HepG2 (cell line): ENCODE data around the gene PGM3. TPM values are rescaled to one million over a fixed set of nuclear protein-coding genes. Genes with fewer than 3 reads are reported as not detected.

ENCODE experiments used
- AGO1 ChIP-seq: fragments of 200-400 bp; formaldehyde crosslinking; IDR thresholded peaks from 2 replicates; pipeline ENCODE4 v1.6.1; 2017; ENCODE audit warnings: mild to moderate bottlenecking, low read depth, low read length, moderate library complexity; ENCODE audit not compliant: poor library complexity, severe bottlenecking
- CREB1 ChIP-seq, 2 experiments: fragments of 450-650 bp in 1 of 2; IDR thresholded peaks; 2 replicates each; pipeline ENCODE4 v1.6.1; 2016 to 2017; ENCODE audit warnings: control low read depth in 1 of 2, mild to moderate bottlenecking in 1 of 2, missing compliant biosample characterization in 1 of 2, missing genetic modification characterization in 1 of 2
- EHMT2 ChIP-seq: fragments of 200-600 bp; sonication (generic); IDR thresholded peaks from 2 replicates; pipeline ENCODE4 v1.7.0; 2017; ENCODE audit warnings: antibody characterized with exemption, low read depth, low read length, borderline replicate concordance
- HOXA7 ChIP-seq: sonication (generic); formaldehyde crosslinking; IDR thresholded peaks from 2 replicates; pipeline ENCODE4 v1.8.1; 2022; ENCODE audit warnings: mild to moderate bottlenecking, missing genetic modification reagents, moderate library complexity
- ISX ChIP-seq: sonication (generic); formaldehyde crosslinking; conservative IDR thresholded peaks from 2 replicates; pipeline ENCODE4 v1.5.0; 2020; ENCODE audit warnings: missing genetic modification reagents
- KDM2A ChIP-seq: sonication (generic); formaldehyde crosslinking; IDR thresholded peaks from 2 replicates; pipeline ENCODE4 v1.4.0; 2020; ENCODE audit warnings: low read depth, missing genetic modification reagents, borderline replicate concordance
- KLF15 ChIP-seq: sonication (generic); formaldehyde crosslinking; IDR thresholded peaks from 2 replicates; pipeline ENCODE4 v1.8.1; 2023; ENCODE audit warnings: borderline replicate concordance, mild to moderate bottlenecking, inconsistent platforms, missing genetic modification reagents, mixed read lengths
- MAFF ChIP-seq: IDR thresholded peaks from 2 replicates; pipeline ENCODE4 v1.6.1; 2011; ENCODE audit warnings: low read depth, low read length, improper control_type of control experiment
- PHB2 ChIP-seq: fragments of 450-650 bp; IDR thresholded peaks from 2 replicates; pipeline ENCODE4 v1.6.1; 2018; ENCODE audit not compliant: partially characterized antibody
- PLRG1 ChIP-seq: fragments of 450-650 bp; conservative IDR thresholded peaks from 2 replicates; pipeline ENCODE4 v1.6.1; 2016
- PRMT3 ChIP-seq: sonication (generic); formaldehyde crosslinking; IDR thresholded peaks from 2 replicates; pipeline ENCODE4 v1.8.1; 2022; ENCODE audit warnings: low read depth, mild to moderate bottlenecking, moderate library complexity, missing genetic modification reagents, borderline replicate concordance
- SMAD3 ChIP-seq: sonication (generic); formaldehyde crosslinking; IDR thresholded peaks from 2 replicates; pipeline ENCODE4 v1.4.0; 2020; ENCODE audit warnings: missing genetic modification reagents
- THYN1 ChIP-seq: sonication (generic); formaldehyde crosslinking; IDR thresholded peaks from 2 replicates; pipeline ENCODE4 v1.8.1; 2023; ENCODE audit warnings: low read depth, mild to moderate bottlenecking, moderate library complexity, missing genetic modification reagents, borderline replicate concordance
- ZBTB38 ChIP-seq: sonication (generic); formaldehyde crosslinking; IDR thresholded peaks from 2 replicates; pipeline ENCODE4 v1.5.1; 2020; ENCODE audit warnings: mild to moderate bottlenecking, missing genetic modification reagents
- ZNF10 ChIP-seq: sonication (generic); formaldehyde crosslinking; IDR thresholded peaks from 2 replicates; pipeline ENCODE4 v1.4.0; 2020; ENCODE audit warnings: mild to moderate bottlenecking, low read depth, missing genetic modification reagents, borderline replicate concordance
- ZNF546 ChIP-seq: sonication (generic); formaldehyde crosslinking; conservative IDR thresholded peaks from 2 replicates; pipeline ENCODE4 v1.8.1; 2023; ENCODE audit warnings: mild to moderate bottlenecking, missing genetic modification reagents
- ZNF549 ChIP-seq: sonication (generic); formaldehyde crosslinking; IDR thresholded peaks from 2 replicates; pipeline ENCODE4 v1.5.0; 2020; ENCODE audit warnings: missing genetic modification reagents
- polyA plus RNA-seq, 8 experiments: library from polyadenylated mRNA; depleted of rRNA in 3 of 8; stranded (reverse) in 7 of 8; unstranded in 1 of 8; fragments of >200 nt; fragmentation: Illumina TruSeq in 4 of 8; extraction: Trizol in 4 of 8; gene quantifications; 2 replicates each; pipeline versions ENCODE4 v1.2.1 to v1.2.3, GENCODE V29; 2011 to 2016; ENCODE audit warnings: low read depth in 4 of 8, missing spikeins in 1 of 8, mixed read lengths in 1 of 8; ENCODE audit not compliant: insufficient read depth in 1 of 8
- total RNA-seq, 5 experiments: library from RNA; depleted of rRNA; stranded (reverse); fragments of >200 nt; fragmentation: Illumina TruSeq; extraction: Trizol; gene quantifications; 2 replicates each; pipeline ENCODE4 v1.2.3, GENCODE V29; 2016; ENCODE audit warnings: low read depth in 1 of 5
- TF ChIP-seq, protein P1 (sequence below): sonication (generic); formaldehyde crosslinking; IDR thresholded peaks from 2 replicates; pipeline ENCODE4 v1.5.0; 2020; ENCODE audit warnings: mild to moderate bottlenecking, missing genetic modification reagents, borderline replicate concordance
- TF ChIP-seq, protein P2 (sequence below): IDR thresholded peaks from 2 replicates; pipeline ENCODE4 v1.6.1; 2016; ENCODE audit warnings: mild to moderate bottlenecking, missing biosample characterization, missing genetic modification reagents
- TF ChIP-seq, protein P3 (sequence below): sonication (generic); formaldehyde crosslinking; IDR thresholded peaks from 2 replicates; pipeline ENCODE4 v1.4.0; 2020; ENCODE audit warnings: mild to moderate bottlenecking, missing genetic modification reagents

PGM3 gene
- total and polyA plus RNA-seq, 2 of the 13 experiments (the other 11 are each of a cell fraction or from before 2014, with no cell fraction given), result 72.5 to 163 TPM

DNA sequence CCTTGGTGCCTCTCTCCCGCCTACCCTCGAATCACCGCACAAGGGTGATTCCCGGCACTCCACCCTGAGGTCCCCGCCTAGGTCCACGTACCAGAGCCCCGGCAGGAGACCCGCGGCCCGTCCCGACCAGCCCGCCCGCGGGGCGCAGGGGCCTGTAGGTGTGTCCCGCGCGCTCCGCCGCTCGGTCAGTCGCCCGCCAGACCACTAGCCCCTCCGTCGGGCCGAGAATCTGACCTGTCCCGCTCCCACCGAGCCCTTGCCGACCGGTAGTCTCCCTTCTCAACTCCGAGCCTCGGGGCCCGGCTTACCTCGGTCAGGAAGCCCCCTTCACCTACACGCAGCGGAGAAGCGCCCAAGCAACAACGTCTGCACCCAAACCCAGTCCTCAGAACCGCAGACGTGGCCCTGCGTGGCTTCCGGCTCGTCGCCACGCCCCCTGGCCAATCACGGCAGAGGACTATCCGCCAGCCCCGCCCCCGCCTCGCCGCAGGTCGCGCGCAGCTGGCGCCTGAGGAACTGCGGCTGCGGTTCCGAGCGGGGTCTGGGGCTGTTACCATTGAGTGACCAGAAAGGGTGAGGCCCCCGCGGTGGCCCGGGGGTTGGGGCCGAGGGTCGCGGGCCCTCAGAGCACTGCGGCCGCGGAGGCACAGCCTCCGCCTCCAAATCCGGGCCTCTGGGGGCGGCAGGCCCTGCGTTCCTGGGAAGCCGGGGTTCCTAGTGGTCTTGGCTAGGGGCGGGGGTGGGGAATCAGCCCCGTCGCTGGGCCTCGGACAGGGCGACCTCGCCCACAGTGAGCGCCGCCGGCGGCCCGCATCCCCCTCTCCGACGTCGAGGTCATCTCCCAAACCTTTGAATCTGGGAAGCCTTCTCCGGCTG lies at the start of gene PGM3, which contains the start of gene RWDD2A (continued):
- TF ChIP-seq, protein P1, sequence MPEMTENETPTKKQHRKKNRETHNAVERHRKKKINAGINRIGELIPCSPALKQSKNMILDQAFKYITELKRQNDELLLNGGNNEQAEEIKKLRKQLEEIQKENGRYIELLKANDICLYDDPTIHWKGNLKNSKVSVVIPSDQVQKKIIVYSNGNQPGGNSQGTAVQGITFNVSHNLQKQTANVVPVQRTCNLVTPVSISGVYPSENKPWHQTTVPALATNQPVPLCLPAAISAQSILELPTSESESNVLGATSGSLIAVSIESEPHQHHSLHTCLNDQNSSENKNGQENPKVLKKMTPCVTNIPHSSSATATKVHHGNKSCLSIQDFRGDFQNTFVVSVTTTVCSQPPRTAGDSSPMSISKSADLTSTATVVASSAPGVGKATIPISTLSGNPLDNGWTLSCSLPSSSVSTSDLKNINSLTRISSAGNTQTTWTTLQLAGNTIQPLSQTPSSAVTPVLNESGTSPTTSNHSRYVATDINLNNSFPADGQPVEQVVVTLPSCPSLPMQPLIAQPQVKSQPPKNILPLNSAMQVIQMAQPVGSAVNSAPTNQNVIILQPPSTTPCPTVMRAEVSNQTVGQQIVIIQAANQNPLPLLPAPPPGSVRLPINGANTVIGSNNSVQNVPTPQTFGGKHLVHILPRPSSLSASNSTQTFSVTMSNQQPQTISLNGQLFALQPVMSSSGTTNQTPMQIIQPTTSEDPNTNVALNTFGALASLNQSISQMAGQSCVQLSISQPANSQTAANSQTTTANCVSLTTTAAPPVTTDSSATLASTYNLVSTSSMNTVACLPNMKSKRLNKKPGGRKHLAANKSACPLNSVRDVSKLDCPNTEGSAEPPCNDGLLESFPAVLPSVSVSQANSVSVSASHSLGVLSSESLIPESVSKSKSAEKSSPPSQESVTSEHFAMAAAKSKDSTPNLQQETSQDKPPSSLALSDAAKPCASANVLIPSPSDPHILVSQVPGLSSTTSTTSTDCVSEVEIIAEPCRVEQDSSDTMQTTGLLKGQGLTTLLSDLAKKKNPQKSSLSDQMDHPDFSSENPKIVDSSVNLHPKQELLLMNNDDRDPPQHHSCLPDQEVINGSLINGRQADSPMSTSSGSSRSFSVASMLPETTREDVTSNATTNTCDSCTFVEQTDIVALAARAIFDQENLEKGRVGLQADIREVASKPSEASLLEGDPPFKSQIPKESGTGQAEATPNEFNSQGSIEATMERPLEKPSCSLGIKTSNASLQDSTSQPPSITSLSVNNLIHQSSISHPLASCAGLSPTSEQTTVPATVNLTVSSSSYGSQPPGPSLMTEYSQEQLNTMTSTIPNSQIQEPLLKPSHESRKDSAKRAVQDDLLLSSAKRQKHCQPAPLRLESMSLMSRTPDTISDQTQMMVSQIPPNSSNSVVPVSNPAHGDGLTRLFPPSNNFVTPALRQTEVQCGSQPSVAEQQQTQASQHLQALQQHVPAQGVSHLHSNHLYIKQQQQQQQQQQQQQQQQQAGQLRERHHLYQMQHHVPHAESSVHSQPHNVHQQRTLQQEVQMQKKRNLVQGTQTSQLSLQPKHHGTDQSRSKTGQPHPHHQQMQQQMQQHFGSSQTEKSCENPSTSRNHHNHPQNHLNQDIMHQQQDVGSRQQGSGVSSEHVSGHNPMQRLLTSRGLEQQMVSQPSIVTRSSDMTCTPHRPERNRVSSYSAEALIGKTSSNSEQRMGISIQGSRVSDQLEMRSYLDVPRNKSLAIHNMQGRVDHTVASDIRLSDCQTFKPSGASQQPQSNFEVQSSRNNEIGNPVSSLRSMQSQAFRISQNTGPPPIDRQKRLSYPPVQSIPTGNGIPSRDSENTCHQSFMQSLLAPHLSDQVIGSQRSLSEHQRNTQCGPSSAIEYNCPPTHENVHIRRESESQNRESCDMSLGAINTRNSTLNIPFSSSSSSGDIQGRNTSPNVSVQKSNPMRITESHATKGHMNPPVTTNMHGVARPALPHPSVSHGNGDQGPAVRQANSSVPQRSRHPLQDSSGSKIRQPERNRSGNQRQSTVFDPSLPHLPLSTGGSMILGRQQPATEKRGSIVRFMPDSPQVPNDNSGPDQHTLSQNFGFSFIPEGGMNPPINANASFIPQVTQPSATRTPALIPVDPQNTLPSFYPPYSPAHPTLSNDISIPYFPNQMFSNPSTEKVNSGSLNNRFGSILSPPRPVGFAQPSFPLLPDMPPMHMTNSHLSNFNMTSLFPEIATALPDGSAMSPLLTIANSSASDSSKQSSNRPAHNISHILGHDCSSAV (CRISPR knock-in tag), result no peak
- peak; percentile 54; the same call in 1 of the 2 replicates for TF ChIP-seq SMAD3
- no peak for TF ChIP-seq PRMT3
- peak; percentile 74; the same call in 1 of the 2 replicates for TF ChIP-seq ZNF546 (CRISPR knock-in tag)
- no peak for TF ChIP-seq KLF15
- no peak for TF ChIP-seq PLRG1
- TF ChIP-seq ZNF10 (CRISPR knock-in tag), result no peak
- TF ChIP-seq KDM2A (CRISPR knock-in tag), result peak; percentile 81
- TF ChIP-seq EHMT2, result no peak
- TF ChIP-seq, protein P2, sequence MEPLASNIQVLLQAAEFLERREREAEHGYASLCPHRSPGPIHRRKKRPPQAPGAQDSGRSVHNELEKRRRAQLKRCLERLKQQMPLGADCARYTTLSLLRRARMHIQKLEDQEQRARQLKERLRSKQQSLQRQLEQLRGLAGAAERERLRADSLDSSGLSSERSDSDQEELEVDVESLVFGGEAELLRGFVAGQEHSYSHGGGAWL (CRISPR knock-in tag), result peak; percentile 64; the same call in 1 of the 2 replicates
- no peak for TF ChIP-seq AGO1
- TF ChIP-seq ZNF549 (CRISPR knock-in tag), result no peak
- no peak for TF ChIP-seq PHB2
- no peak for TF ChIP-seq THYN1 (CRISPR knock-in tag)
- peak; percentile 87; the same call in 1 of the 2 replicates for TF ChIP-seq ZBTB38 (CRISPR knock-in tag)
- no peak for TF ChIP-seq HOXA7 (CRISPR knock-in tag)
- peak; percentile 76 for TF ChIP-seq CREB1 (IDR thresholded peaks at IDR 0.05)
- no peak for TF ChIP-seq CREB1 (CRISPR knock-in tag; IDR thresholded peaks at IDR 0.05)
- no peak for TF ChIP-seq MAFF
- no peak for TF ChIP-seq ISX
- TF ChIP-seq, protein P3, sequence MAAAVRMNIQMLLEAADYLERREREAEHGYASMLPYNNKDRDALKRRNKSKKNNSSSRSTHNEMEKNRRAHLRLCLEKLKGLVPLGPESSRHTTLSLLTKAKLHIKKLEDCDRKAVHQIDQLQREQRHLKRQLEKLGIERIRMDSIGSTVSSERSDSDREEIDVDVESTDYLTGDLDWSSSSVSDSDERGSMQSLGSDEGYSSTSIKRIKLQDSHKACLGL (CRISPR knock-in tag), result peak; percentile 94
